ENCODE measurements around the gene LYPD5. TPM values are rescaled to one million over a fixed set of nuclear protein-coding genes. Genes with fewer than 3 reads are reported as not detected.
A peak's percentile ranks its signal among the peaks of the same experiment; 100 is the strongest.

The LYPD5 gene
- total RNA-seq, 4 donors from 2014 or later: 0.51 to 1.9 (median 0.88) TPM

DNA sequence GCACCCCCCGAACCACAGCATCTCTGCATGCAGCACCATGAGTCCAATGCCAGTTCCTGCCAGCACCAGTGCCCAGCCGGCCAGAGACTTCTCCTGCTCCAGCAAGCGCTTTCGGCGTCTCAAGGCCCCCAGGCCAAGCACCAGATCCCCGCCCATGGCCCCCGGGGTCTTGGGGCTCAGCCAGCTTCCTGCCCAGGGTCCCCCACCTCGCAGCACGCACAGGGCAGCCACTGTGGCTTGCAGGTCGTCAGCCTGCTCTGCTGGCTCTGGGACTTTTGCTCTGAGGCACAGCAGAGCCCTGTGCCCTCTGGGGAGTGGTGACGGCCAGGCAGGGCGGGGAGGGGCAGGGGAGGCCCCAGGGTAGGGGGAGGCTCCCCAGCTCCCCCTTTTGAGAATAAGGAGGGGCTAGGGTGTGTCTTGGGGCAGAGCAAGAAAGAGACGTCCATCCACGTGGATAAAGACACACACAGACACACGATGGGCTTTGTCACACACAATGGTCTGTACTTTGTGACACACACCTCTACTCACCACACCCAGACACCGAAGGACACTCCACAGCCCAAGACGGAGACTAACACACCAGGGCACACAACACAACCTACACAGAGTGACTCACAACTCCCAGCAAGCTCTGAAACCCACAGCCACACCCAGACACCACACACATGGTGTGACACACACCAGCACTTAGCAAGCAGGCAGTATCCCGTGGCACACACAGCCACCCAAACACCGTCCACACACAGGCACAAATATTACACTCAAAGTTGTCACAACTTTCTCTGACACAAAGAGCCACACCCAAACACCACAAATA is 21.3 kb downstream of the LYPD5 start, which contains the start of gene KCNN4:
TSS of gene KCNN4 (minus strand) at position 268 of the 820 bp plus-strand sequence. CDS start at position 156, 112 bp downstream.
- DNase-seq: no peak
- Histone ChIP-seq H3K4me3 (no peak within 1 kb of the TSS), H3K4me1 (no peaks in the 10 kb centered on the region), H3K27ac (peak within 1 kb of the TSS in 1 of 2 donors; percentile 14), H3K9me3 (no peaks in the 10 kb centered on the region), H3K36me3 (no peaks in the 10 kb centered on the region), H3K27me3 (no peaks in the 10 kb centered on the region)
- intact Hi-C loops (cut with DNase I; ENCODE audit: low total_unique reads): loop anchor here (5.0 kb wide), 1 partner anchor 34 kb away; no protein-coding TSS in a partner anchor
- no peak for TF ChIP-seq CTCF (IDR thresholded peaks at IDR 0.05)
- no peak for TF ChIP-seq POLR2A (IDR thresholded peaks at IDR 0.05)

- H3K4me3 ChIP-seq: no peak overlapping the region
- peak overlapping the region in 1 of 2 donors; percentile 14 for H3K27ac ChIP-seq
- peaks cover 0 to under 1% of the 10 kb centered on the region in 2 donors for H3K4me1 ChIP-seq
- intact Hi-C loops (cut with DNase I; ENCODE audit: low total_unique reads): loop anchor here (5.0 kb wide), 1 partner anchor 33 kb away; no protein-coding TSS in a partner anchor
- no peaks in the 10 kb centered on the region for H3K36me3 ChIP-seq
- DNase-seq: no peak
- no peaks in the 10 kb centered on the region for H3K27me3 ChIP-seq
- TF ChIP-seq POLR2A (IDR thresholded peaks at IDR 0.05) (no peak), CTCF (IDR thresholded peaks at IDR 0.05) (no peak)
- H3K9me3 ChIP-seq: no peaks in the 10 kb centered on the region
These were observed 22.4 kb downstream of the LYPD5 start for GRCh38 chr19:43779820-43780219.

DNA sequence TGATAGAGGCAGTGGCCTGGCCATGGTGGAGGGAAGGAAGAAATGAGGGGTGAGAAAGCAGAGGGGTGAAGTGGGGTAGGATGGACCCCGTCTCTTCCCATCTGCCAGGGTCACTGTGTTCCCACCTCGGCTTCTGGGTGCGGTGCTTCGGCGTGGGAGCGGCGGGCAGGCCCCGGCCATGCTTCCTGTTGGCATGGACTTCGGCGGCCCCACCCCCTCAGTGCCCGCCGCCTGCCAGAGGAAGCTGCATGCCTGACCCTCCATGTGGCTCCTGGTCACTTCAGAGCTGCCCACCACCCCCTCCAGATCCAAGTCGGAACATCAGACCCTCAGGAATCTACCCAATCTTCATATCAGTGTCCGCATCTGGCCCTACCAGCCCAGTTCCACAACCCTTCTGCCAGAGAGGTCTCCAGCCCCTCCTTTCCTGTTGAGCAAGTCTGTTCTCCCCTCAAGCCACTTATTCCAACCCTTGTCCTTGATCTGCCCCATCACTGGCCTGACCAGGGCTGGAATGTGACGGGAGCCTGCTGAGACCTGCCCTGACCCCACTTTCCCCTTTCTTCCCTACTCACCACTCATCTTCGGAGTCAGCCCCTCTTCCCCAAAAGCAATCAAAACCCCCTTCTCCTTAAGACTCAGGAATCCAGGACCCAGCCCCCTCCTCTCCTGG is 23.0 kb downstream of the LYPD5 start:
- DNase-seq: no peak
- intact Hi-C loops (cut with DNase I; ENCODE audit: low total_unique reads): no loop called here
- TF ChIP-seq POLR2A (IDR thresholded peaks at IDR 0.05) (no peak), CTCF (IDR thresholded peaks at IDR 0.05) (no peak)
- Histone ChIP-seq H3K4me3 (no peak overlapping the region), H3K27ac (peak overlapping the region in 1 of 2 donors; percentile 37), H3K36me3 (no peaks in the 10 kb centered on the region), H3K9me3 (no peaks in the 10 kb centered on the region), H3K27me3 (no peaks in the 10 kb centered on the region), H3K4me1 (peaks cover 0 to 5% of the 10 kb centered on the region in 2 donors)

GRCh38 chr19:43778651-43779050 is 23.6 kb downstream of the LYPD5 start:
- TF ChIP-seq CTCF (IDR thresholded peaks at IDR 0.05) (no peak), POLR2A (IDR thresholded peaks at IDR 0.05) (no peak)
- H3K4me1 ChIP-seq: peaks cover 0 to 7% of the 10 kb centered on the region in 2 donors
- intact Hi-C loops (cut with DNase I; ENCODE audit: low total_unique reads): no loop called here
- no peak for DNase-seq
- peak overlapping the region in 1 of 2 donors; percentile 37 for H3K27ac ChIP-seq
- H3K36me3 ChIP-seq: no peaks in the 10 kb centered on the region
- H3K4me3 ChIP-seq: no peak overlapping the region
- H3K27me3 ChIP-seq: no peaks in the 10 kb centered on the region
- no peaks in the 10 kb centered on the region for H3K9me3 ChIP-seq
